ENCODE results near the gene ARHGAP18. TPM values are rescaled to one million over a fixed set of nuclear protein-coding genes. Genes with fewer than 3 reads are reported as not detected.

ARHGAP18 gene
- total and polyA plus RNA-seq, 2 of the 13 experiments (the other 11 are each of a cell fraction or from before 2014, with no cell fraction given): 58.2 to 115 TPM

GRCh38 chr6:129657483-129657882, 52.5 kb downstream of the ARHGAP18 start (continued):
- TF ChIP-seq TFDP1 (CRISPR knock-in tag; IDR thresholded peaks at IDR 0.05; ENCODE audit: borderline replicate concordance) (no peak), SSRP1 (CRISPR knock-in tag; IDR thresholded peaks at IDR 0.05) (no peak), ATF6 (CRISPR knock-in tag; conservative IDR thresholded peaks at IDR 0.05) (no peak), TEAD3 (CRISPR knock-in tag; optimal IDR thresholded peaks at IDR 0.05; ENCODE audit: borderline replicate concordance) (no peak), ZNF121 (CRISPR knock-in tag; IDR thresholded peaks at IDR 0.05) (no peak), ZNF776 (CRISPR knock-in tag; IDR thresholded peaks at IDR 0.05) (no peak)

DNA sequence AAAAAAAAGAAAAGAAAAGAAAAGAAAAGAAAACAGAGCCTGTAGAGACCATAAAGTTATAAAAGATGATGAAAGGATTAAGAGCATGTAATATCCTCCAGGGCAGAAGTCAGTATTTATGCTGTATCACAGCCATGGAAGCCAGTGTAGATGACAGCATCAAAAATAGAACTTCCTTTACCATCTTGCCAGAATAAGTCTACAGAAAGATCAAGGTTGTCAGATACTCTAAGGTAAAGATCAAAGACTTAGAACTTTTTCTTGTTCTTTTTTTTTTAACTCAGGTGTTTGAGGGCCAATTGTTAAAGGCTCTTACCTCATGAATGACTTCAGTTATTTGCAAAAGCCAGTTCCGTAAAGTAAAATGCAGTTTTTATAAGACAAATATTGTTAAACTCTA, 54.6 kb downstream of the ARHGAP18 start:
- no TSS peak for BruUV-seq (replicated peaks)
- Histone ChIP-seq H4K20me1 (ENCODE audit: insufficient read depth, low read length) (0 out of 2 replicates have a peak, but pooled peaks cover 3% of the 10 kb centered on the region), H2AFZ (ENCODE audit: low read length) (no peak overlapping the region), H3K4me3 (replicated peaks in 1 of 3; ENCODE audit: insufficient read depth in 1 of 3, low read depth in 2 of 3, low read length in 3 of 3) (no peak overlapping the region), H3K27ac (ENCODE audit: extremely low read length, insufficient read depth, low read length) (no peak overlapping the region), H3K9me3 (ENCODE audit: low read length) (no peaks in the 10 kb centered on the region), H3K9ac (ENCODE audit: insufficient read depth, low read depth, low read length) (no peak overlapping the region), H3K27me3 (ENCODE audit: control insufficient read depth in 1 of 2, insufficient read depth in 2 of 2, low read length in 2 of 2) (no peaks in the 10 kb centered on the region), H3K36me3 (replicated peaks in 1 of 2; ENCODE audit: control insufficient read depth in 1 of 2, insufficient read depth in 2 of 2, low read length in 2 of 2) (peaks cover 4 to 17% of the 10 kb centered on the region in 2 experiments; a peak in 4 of 5 replicates), H3K4me1 (ENCODE audit: insufficient read depth, low read length) (peaks cover 84% of the 10 kb centered on the region), H3K4me2 (ENCODE audit: low read depth, low read length) (no peak overlapping the region), H3K79me2 (ENCODE audit: insufficient read depth, low read length) (peaks cover 96% of the 10 kb centered on the region)
- intact Hi-C loops (cut with micrococcal nuclease; ENCODE audit: unreplicated experiment) (no loop called here), in situ Hi-C loops (cut with HindIII; ENCODE audit: extremely low pct_ligation_motif_present, low pct_unique_long_range_greater_than_20kb) (no loop called here)
- FAIRE-seq: no peak
- DNase-seq (ENCODE audit: low spot score): no peak
- 86% methylated on average over 1 of the region's 1 CpG for WGBS (ENCODE audit: low lambda C conversion rate)
- POLR2A ChIA-PET: no interaction called here
- CTCF ChIA-PET (ENCODE audit: low intra/inter-chr PET ratio, low total read pairs): no interaction called here
- ATAC-seq: no peak
- TF ChIP-seq MED1 (CRISPR knock-in tag; IDR thresholded peaks at IDR 0.05) (no peak), KLF13 (CRISPR knock-in tag; IDR thresholded peaks at IDR 0.05) (no peak), ZNF687 (CRISPR knock-in tag; IDR thresholded peaks at IDR 0.05) (no peak)
- TF ChIP-seq, protein P1, sequence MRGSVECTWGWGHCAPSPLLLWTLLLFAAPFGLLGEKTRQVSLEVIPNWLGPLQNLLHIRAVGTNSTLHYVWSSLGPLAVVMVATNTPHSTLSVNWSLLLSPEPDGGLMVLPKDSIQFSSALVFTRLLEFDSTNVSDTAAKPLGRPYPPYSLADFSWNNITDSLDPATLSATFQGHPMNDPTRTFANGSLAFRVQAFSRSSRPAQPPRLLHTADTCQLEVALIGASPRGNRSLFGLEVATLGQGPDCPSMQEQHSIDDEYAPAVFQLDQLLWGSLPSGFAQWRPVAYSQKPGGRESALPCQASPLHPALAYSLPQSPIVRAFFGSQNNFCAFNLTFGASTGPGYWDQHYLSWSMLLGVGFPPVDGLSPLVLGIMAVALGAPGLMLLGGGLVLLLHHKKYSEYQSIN (CRISPR knock-in tag; IDR thresholded peaks at IDR 0.05; ENCODE audit: borderline replicate concordance): no peak
